ENCODE results near the gene STAM2. TPM values are rescaled to one million over a fixed set of nuclear protein-coding genes. Genes with fewer than 3 reads are reported as not detected.

The STAM2 gene
- total RNA-seq, 1 experiment from 2014 or later = 21.0 TPM

GRCh38 chr2:152201466-152201830, 25.9 kb upstream of the STAM2 start:
- ChIA-PET CTCF (no interaction called here), POLR2A (ENCODE audit: unreplicated experiment) (no interaction called here)
- no peak for TF ChIP-seq EZH2phosphoT487 (IDR thresholded peaks at IDR 0.05; ENCODE audit: borderline replicate concordance, low read length)
- no peak for TF ChIP-seq CTCF (conservative IDR thresholded peaks at IDR 0.05; ENCODE audit: low read depth, low read length)
- H3K4me1 ChIP-seq (ENCODE audit: insufficient read depth, low read length) = peaks cover 19% of the 10 kb centered on the region
- no TSS peak for BruUV-seq (replicated peaks)
- peak overlapping the region; percentile 94 for H3K27ac ChIP-seq (ENCODE audit: low read length)
- H3K36me3 ChIP-seq (ENCODE audit: low read depth, low read length) = no peaks in the 10 kb centered on the region
- no peaks in the 10 kb centered on the region for H3K9me2 ChIP-seq (replicated peaks; ENCODE audit: low read length)
- no peak overlapping the region for H2AFZ ChIP-seq (ENCODE audit: low read length)
- H3K4me2 ChIP-seq (ENCODE audit: low read length) = peak overlapping the region; percentile 82
- 0 out of 2 replicates have a peak overlapping the region, but pooled peaks have one; percentile 55 for H3K4me3 ChIP-seq (ENCODE audit: low read length)
- no peaks in the 10 kb centered on the region for H3K79me2 ChIP-seq (ENCODE audit: low read length)
- no peak for ATAC-seq
- intact Hi-C loops (cut with micrococcal nuclease) = loop anchor here (5.0 kb wide), 1 partner anchor 46 kb away; no protein-coding TSS in a partner anchor
- H3K9me3 ChIP-seq (ENCODE audit: low read length) = no peaks in the 10 kb centered on the region
- no peaks in the 10 kb centered on the region for H3K27me3 ChIP-seq (ENCODE audit: low read length)
- DNase-seq = no peak
- H3K9ac ChIP-seq (ENCODE audit: low read length) = peak overlapping the region; percentile 69
- no peaks in the 10 kb centered on the region for H4K20me1 ChIP-seq (ENCODE audit: low read length)
- H3F3A ChIP-seq (ENCODE audit: low read length, unreplicated experiment) = peaks cover 5% of the 10 kb centered on the region

- ATAC-seq = peak; percentile 99
- peak overlapping the region; percentile 94 for H3K27ac ChIP-seq (ENCODE audit: low read length)
- BruUV-seq (replicated peaks) = TSS peak; percentile 77
- H3K4me3 ChIP-seq (ENCODE audit: low read length) = peak overlapping the region; percentile 55
- peak overlapping the region; percentile 71 for H2AFZ ChIP-seq (ENCODE audit: low read length)
- no peaks in the 10 kb centered on the region for H3K79me2 ChIP-seq (ENCODE audit: low read length)
- ChIA-PET CTCF (interaction anchor here (0.5 to 1.0 kb wide), 2 partner anchors 25 to 368 kb away, joined by 3 to 8 read pairs; no protein-coding TSS in a partner anchor), POLR2A (ENCODE audit: unreplicated experiment) (interaction anchor here (0.7 kb wide), 2 partner anchors 167 to 419 kb away, joined by 3 to 4 read pairs; no protein-coding TSS in a partner anchor)
- no peaks in the 10 kb centered on the region for H3K9me2 ChIP-seq (replicated peaks; ENCODE audit: low read length)
- no peaks in the 10 kb centered on the region for H4K20me1 ChIP-seq (ENCODE audit: low read length)
- peaks cover 19% of the 10 kb centered on the region for H3K4me1 ChIP-seq (ENCODE audit: insufficient read depth, low read length)
- peak; percentile 100 for DNase-seq
- H3K36me3 ChIP-seq (ENCODE audit: low read depth, low read length) = no peaks in the 10 kb centered on the region
- H3F3A ChIP-seq (ENCODE audit: low read length, unreplicated experiment) = peaks cover 5% of the 10 kb centered on the region
- no peaks in the 10 kb centered on the region for H3K27me3 ChIP-seq (ENCODE audit: low read length)
- H3K4me2 ChIP-seq (ENCODE audit: low read length) = peak overlapping the region; percentile 82
- TF ChIP-seq EZH2 (IDR thresholded peaks at IDR 0.05; ENCODE audit: low read length, unreplicated experiment) = no peak
- no peak for TF ChIP-seq CTCF (conservative IDR thresholded peaks at IDR 0.05; ENCODE audit: low read depth, low read length)
- TF ChIP-seq EZH2phosphoT487 (IDR thresholded peaks at IDR 0.05; ENCODE audit: borderline replicate concordance, low read length) = no peak
- H3K9me3 ChIP-seq (ENCODE audit: low read length) = no peaks in the 10 kb centered on the region
- H3K9ac ChIP-seq (ENCODE audit: low read length) = peak overlapping the region; percentile 69
- intact Hi-C loops (cut with micrococcal nuclease) = loop anchor here (5.0 kb wide), 1 partner anchor 46 kb away; no protein-coding TSS in a partner anchor
Observed at GRCh38 chr2:152200565-152201465, 25.3 kb upstream of the STAM2 start.
